OCI-LY3 (cell line): ENCODE data around the gene HSPB2.

Experiments
- CTCF ChIP-seq: fragments of 200-600, 300-600 bp; sonication (generic); IDR thresholded peaks from 2 replicates; pipeline ENCODE4 v1.5.1; 2014; ENCODE audit warnings: antibody characterized with exemption, low read length, low read depth
- EZH2phosphoT487 ChIP-seq: fragments of 200-600 bp; shearing (Covaris generic); IDR thresholded peaks from 2 replicates; pipeline ENCODE4 v1.6.1; 2018; ENCODE audit warnings: antibody characterized with exemption, mixed run types, low read depth

GRCh38 chr11:111961389-111962300 is 49.1 kb downstream of the HSPB2 start:
- no peak for TF ChIP-seq CTCF
- TF ChIP-seq EZH2phosphoT487 = no peak
